Measurements from ENCODE around the gene KCNQ1.

DNA sequence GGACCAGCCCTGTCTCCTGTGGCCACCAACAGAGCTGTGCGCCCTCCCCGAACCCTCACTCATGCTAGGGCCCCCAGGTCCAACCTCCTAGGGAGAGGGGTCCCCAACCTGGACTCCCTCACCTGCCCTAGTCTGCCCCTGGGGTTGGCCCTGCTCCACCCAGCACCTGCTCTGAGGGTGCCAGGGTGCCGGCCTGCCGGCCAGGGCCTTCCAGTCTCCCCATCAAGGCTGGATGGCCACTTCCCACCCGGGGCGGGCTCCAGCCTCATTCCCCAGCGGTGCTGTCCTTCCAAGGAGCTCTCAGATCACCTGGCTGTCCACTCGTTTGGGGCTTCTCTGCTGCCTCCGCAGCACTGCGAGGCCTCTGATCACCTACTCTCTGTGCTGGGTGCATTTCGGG is 401.7 kb downstream of the KCNQ1 start:
- TF ChIP-seq, protein P1, sequence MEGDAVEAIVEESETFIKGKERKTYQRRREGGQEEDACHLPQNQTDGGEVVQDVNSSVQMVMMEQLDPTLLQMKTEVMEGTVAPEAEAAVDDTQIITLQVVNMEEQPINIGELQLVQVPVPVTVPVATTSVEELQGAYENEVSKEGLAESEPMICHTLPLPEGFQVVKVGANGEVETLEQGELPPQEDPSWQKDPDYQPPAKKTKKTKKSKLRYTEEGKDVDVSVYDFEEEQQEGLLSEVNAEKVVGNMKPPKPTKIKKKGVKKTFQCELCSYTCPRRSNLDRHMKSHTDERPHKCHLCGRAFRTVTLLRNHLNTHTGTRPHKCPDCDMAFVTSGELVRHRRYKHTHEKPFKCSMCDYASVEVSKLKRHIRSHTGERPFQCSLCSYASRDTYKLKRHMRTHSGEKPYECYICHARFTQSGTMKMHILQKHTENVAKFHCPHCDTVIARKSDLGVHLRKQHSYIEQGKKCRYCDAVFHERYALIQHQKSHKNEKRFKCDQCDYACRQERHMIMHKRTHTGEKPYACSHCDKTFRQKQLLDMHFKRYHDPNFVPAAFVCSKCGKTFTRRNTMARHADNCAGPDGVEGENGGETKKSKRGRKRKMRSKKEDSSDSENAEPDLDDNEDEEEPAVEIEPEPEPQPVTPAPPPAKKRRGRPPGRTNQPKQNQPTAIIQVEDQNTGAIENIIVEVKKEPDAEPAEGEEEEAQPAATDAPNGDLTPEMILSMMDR (IDR thresholded peaks at IDR 0.05), result no peak
- no peak for TF ChIP-seq EP300 (IDR thresholded peaks at IDR 0.05)
- no peak for TF ChIP-seq POLR2A (IDR thresholded peaks at IDR 0.05)
